GM12872 (cell line): ENCODE measurements around the gene HIVEP3.

ENCODE experiments used
- TF ChIP-seq, protein P1 (sequence below): IDR thresholded peaks from 3 replicates; pipeline ENCODE4 v1.5.1; 2011; ENCODE audit warnings: low read depth, mild to moderate bottlenecking, low read length, moderate library complexity; ENCODE audit not compliant: insufficient read depth

The HIVEP3 gene

DNA sequence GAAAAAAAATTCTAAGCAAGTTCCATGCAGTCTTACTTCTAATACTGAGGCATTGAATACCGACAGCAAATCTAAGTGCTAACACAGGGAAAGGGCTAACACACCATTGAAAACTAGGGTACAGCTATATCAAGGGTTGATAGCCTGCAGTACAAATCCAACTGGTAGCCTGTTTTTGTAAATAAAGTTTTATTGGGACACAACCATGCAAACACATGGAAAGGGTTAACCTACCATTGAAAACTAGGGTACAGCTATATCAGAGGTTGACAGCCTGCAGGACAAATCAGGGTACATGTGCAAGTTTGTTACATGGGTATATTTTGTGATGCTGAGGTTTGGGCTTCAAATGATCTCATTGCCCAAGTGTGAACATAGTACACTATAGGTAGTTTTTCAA lies 212.9 kb downstream of the HIVEP3 start:
- TF ChIP-seq, protein P1, sequence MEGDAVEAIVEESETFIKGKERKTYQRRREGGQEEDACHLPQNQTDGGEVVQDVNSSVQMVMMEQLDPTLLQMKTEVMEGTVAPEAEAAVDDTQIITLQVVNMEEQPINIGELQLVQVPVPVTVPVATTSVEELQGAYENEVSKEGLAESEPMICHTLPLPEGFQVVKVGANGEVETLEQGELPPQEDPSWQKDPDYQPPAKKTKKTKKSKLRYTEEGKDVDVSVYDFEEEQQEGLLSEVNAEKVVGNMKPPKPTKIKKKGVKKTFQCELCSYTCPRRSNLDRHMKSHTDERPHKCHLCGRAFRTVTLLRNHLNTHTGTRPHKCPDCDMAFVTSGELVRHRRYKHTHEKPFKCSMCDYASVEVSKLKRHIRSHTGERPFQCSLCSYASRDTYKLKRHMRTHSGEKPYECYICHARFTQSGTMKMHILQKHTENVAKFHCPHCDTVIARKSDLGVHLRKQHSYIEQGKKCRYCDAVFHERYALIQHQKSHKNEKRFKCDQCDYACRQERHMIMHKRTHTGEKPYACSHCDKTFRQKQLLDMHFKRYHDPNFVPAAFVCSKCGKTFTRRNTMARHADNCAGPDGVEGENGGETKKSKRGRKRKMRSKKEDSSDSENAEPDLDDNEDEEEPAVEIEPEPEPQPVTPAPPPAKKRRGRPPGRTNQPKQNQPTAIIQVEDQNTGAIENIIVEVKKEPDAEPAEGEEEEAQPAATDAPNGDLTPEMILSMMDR, result no peak

DNA sequence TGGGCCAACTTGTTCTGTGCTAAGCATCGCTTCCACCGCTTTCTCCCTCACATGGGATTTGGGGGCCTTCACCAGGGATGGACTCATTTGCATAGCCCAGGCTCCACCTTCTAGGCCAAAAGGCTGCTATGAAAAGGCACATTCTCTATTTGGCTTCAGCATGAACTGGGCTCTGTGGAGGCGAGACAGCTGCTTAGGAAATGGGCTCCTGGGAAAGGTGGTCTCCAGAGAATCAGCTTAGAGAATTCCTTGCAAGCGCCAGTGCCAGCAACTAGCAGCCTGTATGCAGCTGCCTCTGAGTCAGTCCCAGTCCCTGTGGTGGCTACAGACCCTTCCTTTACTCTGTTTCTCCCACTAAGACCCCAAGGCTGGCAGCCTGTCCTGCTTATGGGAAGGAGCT lies 214.5 kb downstream of the HIVEP3 start:
- TF ChIP-seq, protein P1, result no peak

DNA sequence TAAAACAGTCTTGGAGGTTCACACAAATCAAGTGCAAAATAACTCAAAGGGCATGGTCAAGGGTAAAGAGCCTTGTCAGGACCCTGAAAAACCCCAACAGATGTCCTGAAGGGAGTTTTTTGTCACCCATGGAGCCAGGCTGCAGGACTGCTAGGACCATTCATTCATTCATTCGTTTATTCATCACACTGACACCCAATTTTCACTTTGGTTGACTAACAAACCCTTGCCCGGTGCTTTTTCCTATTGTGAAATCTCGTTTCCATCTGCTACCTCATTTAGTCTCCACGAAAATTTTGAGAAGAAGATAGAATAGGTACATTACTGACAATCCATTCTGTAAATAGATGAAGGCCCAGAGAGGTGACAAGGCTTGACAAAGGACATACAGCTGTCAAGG lies 216.0 kb downstream of the HIVEP3 start:
- TF ChIP-seq, protein P1, result no peak

- TF ChIP-seq, protein P1, result no peak
Observed at GRCh38 chr1:41700986-41701535, 217.7 kb downstream of the HIVEP3 start.

- TF ChIP-seq, protein P1, result no peak
Observed at GRCh38 chr1:41700581-41700980, 218.1 kb downstream of the HIVEP3 start.

GRCh38 chr1:41699861-41700248 lies 218.9 kb downstream of the HIVEP3 start:
- TF ChIP-seq, protein P1, result no peak

- TF ChIP-seq, protein P1, result no peak
Observed at GRCh38 chr1:41698916-41699860, 219.5 kb downstream of the HIVEP3 start.
